ENCODE measurements around the gene ASIC4. TPM values are rescaled to one million over a fixed set of nuclear protein-coding genes. Genes with fewer than 3 reads are reported as not detected.

The ASIC4 gene
- total and polyA plus RNA-seq, 2 of the 13 experiments (the other 11 are each of a cell fraction or from before 2014, with no cell fraction given) = 0.03 TPM; not detected in 1

DNA sequence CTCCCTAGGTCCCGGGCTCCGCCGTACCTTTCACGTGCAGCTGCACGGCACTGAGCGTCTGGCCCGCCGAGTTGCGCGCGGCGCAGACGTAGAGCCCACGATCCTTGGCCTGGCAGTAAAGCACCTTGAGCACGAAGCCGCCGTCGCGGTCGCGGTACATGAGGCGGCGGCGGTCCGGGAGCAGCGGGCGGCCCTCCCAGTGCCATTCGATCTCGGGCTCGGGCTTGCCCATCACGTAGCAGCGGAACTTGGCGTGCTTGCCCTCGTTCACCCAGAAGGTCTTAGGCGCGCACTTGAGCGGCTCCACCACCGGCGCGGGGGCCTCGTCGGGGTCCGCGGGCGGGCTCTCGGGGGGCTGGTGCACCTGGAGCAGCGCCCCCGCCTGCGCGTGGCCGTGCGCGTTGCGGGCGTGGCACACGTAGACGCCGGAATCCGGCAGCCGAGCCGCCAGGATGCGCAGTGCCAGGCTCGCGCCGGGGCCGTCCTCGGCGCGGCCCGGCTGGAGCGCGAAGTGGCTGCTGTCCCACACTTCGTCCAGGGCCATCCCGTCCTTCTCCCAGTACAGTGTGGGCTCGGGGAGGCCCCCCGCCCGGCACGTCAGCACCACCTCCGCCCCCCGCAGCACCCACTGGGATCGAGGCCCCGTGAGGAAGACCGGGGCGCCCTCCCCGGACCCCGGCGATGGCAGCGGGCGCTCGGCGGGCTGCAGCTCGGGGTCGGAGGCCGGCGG lies 56.1 kb downstream of the ASIC4 start (continued):
- TF ChIP-seq POLR2AphosphoS5 (IDR thresholded peaks at IDR 0.05; ENCODE audit: low read depth, low read length) (peak; percentile 30; the same call in 1 of the 2 replicates), ZNF720 (CRISPR knock-in tag; IDR thresholded peaks at IDR 0.05) (no peak), TBX2 (CRISPR knock-in tag; IDR thresholded peaks at IDR 0.05; ENCODE audit: borderline replicate concordance) (peak; percentile 10; the same call in 1 of the 2 replicates), TMF1 (CRISPR knock-in tag; IDR thresholded peaks at IDR 0.05; ENCODE audit: low read depth) (no peak; the same call in 1 of the 2 replicates), ZNF772 (CRISPR knock-in tag; IDR thresholded peaks at IDR 0.05) (peak; percentile 14; the same call in 1 of the 2 replicates), TOE1 (CRISPR knock-in tag; IDR thresholded peaks at IDR 0.05) (no peak), ZNF180 (CRISPR knock-in tag; IDR thresholded peaks at IDR 0.05; ENCODE audit: borderline replicate concordance, low read depth) (no peak), ZNF138 (CRISPR knock-in tag; IDR thresholded peaks at IDR 0.05; ENCODE audit: low read depth) (peak; percentile 86; the same call in 1 of the 2 replicates), SNRNP70 (IDR thresholded peaks at IDR 0.05; ENCODE audit: low read depth, low read length) (no peak), ZFP91 (CRISPR knock-in tag; IDR thresholded peaks at IDR 0.05; ENCODE audit: borderline replicate concordance) (peak; percentile 73), THRA (CRISPR knock-in tag; IDR thresholded peaks at IDR 0.05; ENCODE audit: borderline replicate concordance) (no peak), ZNF331 (CRISPR knock-in tag; IDR thresholded peaks at IDR 0.05) (no peak), KLF13 (CRISPR knock-in tag; IDR thresholded peaks at IDR 0.05) (no peak)
- TF ChIP-seq, protein P1, sequence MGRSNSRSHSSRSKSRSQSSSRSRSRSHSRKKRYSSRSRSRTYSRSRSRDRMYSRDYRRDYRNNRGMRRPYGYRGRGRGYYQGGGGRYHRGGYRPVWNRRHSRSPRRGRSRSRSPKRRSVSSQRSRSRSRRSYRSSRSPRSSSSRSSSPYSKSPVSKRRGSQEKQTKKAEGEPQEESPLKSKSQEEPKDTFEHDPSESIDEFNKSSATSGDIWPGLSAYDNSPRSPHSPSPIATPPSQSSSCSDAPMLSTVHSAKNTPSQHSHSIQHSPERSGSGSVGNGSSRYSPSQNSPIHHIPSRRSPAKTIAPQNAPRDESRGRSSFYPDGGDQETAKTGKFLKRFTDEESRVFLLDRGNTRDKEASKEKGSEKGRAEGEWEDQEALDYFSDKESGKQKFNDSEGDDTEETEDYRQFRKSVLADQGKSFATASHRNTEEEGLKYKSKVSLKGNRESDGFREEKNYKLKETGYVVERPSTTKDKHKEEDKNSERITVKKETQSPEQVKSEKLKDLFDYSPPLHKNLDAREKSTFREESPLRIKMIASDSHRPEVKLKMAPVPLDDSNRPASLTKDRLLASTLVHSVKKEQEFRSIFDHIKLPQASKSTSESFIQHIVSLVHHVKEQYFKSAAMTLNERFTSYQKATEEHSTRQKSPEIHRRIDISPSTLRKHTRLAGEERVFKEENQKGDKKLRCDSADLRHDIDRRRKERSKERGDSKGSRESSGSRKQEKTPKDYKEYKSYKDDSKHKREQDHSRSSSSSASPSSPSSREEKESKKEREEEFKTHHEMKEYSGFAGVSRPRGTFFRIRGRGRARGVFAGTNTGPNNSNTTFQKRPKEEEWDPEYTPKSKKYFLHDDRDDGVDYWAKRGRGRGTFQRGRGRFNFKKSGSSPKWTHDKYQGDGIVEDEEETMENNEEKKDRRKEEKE (IDR thresholded peaks at IDR 0.05) = no peak
- TF ChIP-seq, protein P2, sequence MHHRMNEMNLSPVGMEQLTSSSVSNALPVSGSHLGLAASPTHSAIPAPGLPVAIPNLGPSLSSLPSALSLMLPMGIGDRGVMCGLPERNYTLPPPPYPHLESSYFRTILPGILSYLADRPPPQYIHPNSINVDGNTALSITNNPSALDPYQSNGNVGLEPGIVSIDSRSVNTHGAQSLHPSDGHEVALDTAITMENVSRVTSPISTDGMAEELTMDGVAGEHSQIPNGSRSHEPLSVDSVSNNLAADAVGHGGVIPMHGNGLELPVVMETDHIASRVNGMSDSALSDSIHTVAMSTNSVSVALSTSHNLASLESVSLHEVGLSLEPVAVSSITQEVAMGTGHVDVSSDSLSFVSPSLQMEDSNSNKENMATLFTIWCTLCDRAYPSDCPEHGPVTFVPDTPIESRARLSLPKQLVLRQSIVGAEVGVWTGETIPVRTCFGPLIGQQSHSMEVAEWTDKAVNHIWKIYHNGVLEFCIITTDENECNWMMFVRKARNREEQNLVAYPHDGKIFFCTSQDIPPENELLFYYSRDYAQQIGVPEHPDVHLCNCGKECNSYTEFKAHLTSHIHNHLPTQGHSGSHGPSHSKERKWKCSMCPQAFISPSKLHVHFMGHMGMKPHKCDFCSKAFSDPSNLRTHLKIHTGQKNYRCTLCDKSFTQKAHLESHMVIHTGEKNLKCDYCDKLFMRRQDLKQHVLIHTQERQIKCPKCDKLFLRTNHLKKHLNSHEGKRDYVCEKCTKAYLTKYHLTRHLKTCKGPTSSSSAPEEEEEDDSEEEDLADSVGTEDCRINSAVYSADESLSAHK (CRISPR knock-in tag; IDR thresholded peaks at IDR 0.05; ENCODE audit: borderline replicate concordance) = no peak
- TF ChIP-seq, protein P3, sequence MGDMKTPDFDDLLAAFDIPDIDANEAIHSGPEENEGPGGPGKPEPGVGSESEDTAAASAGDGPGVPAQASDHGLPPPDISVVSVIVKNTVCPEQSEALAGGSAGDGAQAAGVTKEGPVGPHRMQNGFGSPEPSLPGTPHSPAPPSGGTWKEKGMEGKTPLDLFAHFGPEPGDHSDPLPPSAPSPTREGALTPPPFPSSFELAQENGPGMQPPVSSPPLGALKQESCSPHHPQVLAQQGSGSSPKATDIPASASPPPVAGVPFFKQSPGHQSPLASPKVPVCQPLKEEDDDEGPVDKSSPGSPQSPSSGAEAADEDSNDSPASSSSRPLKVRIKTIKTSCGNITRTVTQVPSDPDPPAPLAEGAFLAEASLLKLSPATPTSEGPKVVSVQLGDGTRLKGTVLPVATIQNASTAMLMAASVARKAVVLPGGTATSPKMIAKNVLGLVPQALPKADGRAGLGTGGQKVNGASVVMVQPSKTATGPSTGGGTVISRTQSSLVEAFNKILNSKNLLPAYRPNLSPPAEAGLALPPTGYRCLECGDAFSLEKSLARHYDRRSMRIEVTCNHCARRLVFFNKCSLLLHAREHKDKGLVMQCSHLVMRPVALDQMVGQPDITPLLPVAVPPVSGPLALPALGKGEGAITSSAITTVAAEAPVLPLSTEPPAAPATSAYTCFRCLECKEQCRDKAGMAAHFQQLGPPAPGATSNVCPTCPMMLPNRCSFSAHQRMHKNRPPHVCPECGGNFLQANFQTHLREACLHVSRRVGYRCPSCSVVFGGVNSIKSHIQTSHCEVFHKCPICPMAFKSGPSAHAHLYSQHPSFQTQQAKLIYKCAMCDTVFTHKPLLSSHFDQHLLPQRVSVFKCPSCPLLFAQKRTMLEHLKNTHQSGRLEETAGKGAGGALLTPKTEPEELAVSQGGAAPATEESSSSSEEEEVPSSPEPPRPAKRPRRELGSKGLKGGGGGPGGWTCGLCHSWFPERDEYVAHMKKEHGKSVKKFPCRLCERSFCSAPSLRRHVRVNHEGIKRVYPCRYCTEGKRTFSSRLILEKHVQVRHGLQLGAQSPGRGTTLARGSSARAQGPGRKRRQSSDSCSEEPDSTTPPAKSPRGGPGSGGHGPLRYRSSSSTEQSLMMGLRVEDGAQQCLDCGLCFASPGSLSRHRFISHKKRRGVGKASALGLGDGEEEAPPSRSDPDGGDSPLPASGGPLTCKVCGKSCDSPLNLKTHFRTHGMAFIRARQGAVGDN (CRISPR knock-in tag; IDR thresholded peaks at IDR 0.05) = peak; percentile 94

Data from HepG2 (cell line).